Suprapubic skin (tissue), 4 donors: ENCODE data around the gene PCDHB8. TPM values are rescaled to one million over a fixed set of nuclear protein-coding genes. Genes with fewer than 3 reads are reported as not detected.
A peak's percentile ranks its signal among the peaks of the same experiment; 100 is the strongest.
"Not testable (repeated sequence)": the region's sequence is repeated elsewhere in the genome, so short reads cannot be mapped to it uniquely, and the experiment has no call there.

Experiments
- DNase-seq, 2 donors: peaks; one replicate each; pipeline ENCODE4 v3.0.0-alpha.2; 2019; ENCODE audit warnings: low spot score in 2 of 2
- H3K27ac ChIP-seq: fragments of 200-600 bp; sonication (generic); one replicate; pipeline ENCODE4 v1.5.1; 2019
- H3K27me3 ChIP-seq: fragments of 200-600 bp; sonication (generic); one replicate; pipeline ENCODE4 v1.5.1; 2019
- H3K36me3 ChIP-seq: fragments of 200-600 bp; sonication (generic); one replicate; pipeline ENCODE4 v1.5.1; 2019
- H3K4me1 ChIP-seq: fragments of 200-600 bp; sonication (generic); one replicate; pipeline ENCODE4 v1.5.1; 2019
- H3K4me3 ChIP-seq: fragments of 200-600 bp; sonication (generic); one replicate; pipeline ENCODE4 v1.5.1; 2019; ENCODE audit warnings: mild to moderate bottlenecking
- H3K9me3 ChIP-seq: fragments of 200-600 bp; sonication (generic); one replicate; pipeline ENCODE4 v1.5.1; 2019
- EP300 ChIP-seq: sonication (generic); formaldehyde crosslinking; IDR thresholded peaks from one replicate; pipeline ENCODE4 v1.6.1; 2017; ENCODE audit warnings: antibody characterized with exemption
- POLR2A ChIP-seq, 2 donors: fragments of 450-650 bp; IDR thresholded peaks; one replicate each; pipeline ENCODE4 v1.6.1; 2017; ENCODE audit warnings: antibody characterized with exemption in 2 of 2, mild to moderate bottlenecking in 2 of 2, moderate library complexity in 2 of 2
- POLR2AphosphoS5 ChIP-seq, 3 donors: sonication (generic); formaldehyde crosslinking; IDR thresholded peaks; one replicate each; pipeline ENCODE4 v1.6.1; 2017; ENCODE audit warnings: antibody characterized with exemption in 3 of 3
- WGBS: methylation state at CpG from one replicate; pipeline ENCODE4 v1.1.5; 2018; 5-methylcytosine and 5-hydroxymethylcytosine counted together
- total RNA-seq, 4 donors: library from RNA; depleted of rRNA; stranded (reverse); fragments of >200 nt; gene quantifications; one replicate each; pipeline ENCODE4 v1.1.0, GENCODE V29; 2016
- TF ChIP-seq, protein P1 (sequence below), 2 donors: fragments of 200-600 bp in 1 of 2; fragments of 450-650 bp in 1 of 2; sonication (generic) in 1 of 2; IDR thresholded peaks; one replicate each; pipeline ENCODE4 v1.5.1; 2016 to 2019; ENCODE audit warnings: antibody characterized with exemption in 2 of 2, mild to moderate bottlenecking in 1 of 2, moderate library complexity in 1 of 2

PCDHB8 gene
- total RNA-seq, 4 donors from 2014 or later: 0.62 to 0.93 (median 0.68) TPM; not detected in 1

DNA sequence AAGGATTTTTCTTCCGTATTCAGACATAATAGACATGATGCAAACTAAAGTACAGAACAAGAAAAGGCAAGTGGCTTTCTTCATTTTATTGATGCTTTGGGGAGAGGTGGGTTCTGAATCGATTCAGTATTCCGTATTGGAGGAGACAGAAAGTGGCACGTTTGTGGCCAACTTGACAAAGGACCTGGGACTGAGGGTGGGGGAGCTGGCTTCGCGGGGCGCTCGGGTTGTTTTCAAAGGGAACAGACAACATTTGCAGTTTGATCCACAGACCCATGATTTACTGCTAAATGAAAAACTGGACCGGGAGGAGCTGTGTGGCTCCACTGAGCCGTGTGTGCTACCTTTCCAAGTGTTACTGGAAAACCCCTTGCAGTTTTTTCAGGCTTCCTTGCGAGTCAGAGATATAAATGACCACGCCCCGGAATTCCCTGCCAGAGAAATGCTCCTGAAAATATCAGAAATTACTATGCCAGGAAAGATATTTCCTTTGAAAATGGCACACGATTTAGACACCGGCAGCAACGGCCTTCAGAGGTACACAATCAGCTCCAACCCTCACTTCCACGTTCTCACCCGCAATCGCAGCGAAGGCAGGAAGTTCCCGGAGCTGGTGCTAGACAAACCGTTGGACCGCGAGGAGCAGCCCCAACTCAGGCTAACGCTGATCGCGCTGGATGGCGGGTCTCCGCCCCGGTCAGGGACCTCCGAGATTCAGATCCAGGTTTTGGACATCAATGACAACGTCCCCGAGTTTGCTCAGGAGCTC, 27.2 kb upstream of the PCDHB8 start:
- TF ChIP-seq POLR2AphosphoS5 (IDR thresholded peaks at IDR 0.05) (no peak), POLR2A (IDR thresholded peaks at IDR 0.05) (no peak)
- no peak overlapping the region for H3K27ac ChIP-seq
- H3K4me3 ChIP-seq: peak overlapping the region; percentile 28
- WGBS: 44% methylated on average over 33 of the region's 33 CpGs
- H3K9me3 ChIP-seq: peaks cover 9% of the 10 kb centered on the region
- H3K4me1 ChIP-seq: no peaks in the 10 kb centered on the region
- no peak for DNase-seq
- H3K36me3 ChIP-seq: no peaks in the 10 kb centered on the region
- H3K27me3 ChIP-seq: no peaks in the 10 kb centered on the region

DNA sequence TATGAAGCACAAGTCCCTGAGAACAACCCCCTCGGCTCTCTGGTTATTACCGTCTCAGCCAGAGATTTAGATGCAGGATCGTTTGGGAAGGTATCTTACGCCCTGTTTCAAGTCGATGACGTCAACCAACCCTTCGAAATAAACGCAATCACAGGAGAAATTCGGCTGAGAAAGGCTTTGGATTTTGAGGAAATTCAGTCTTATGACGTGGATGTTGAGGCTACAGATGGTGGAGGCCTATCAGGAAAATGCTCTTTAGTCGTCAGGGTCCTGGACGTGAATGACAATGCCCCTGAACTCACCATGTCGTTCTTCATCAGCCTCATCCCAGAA, 26.6 kb upstream of the PCDHB8 start:
- Histone ChIP-seq H3K36me3 (no peaks in the 10 kb centered on the region), H3K4me3 (no peak overlapping the region), H3K27ac (no peak overlapping the region), H3K27me3 (no peaks in the 10 kb centered on the region), H3K4me1 (no peaks in the 10 kb centered on the region), H3K9me3 (peaks cover 14% of the 10 kb centered on the region)
- 49% methylated on average over 13 of the region's 13 CpGs for WGBS
- TF ChIP-seq EP300 (no peak), POLR2AphosphoS5 (IDR thresholded peaks at IDR 0.05) (no peak), POLR2A (IDR thresholded peaks at IDR 0.05) (no peak)
- TF ChIP-seq, protein P1, sequence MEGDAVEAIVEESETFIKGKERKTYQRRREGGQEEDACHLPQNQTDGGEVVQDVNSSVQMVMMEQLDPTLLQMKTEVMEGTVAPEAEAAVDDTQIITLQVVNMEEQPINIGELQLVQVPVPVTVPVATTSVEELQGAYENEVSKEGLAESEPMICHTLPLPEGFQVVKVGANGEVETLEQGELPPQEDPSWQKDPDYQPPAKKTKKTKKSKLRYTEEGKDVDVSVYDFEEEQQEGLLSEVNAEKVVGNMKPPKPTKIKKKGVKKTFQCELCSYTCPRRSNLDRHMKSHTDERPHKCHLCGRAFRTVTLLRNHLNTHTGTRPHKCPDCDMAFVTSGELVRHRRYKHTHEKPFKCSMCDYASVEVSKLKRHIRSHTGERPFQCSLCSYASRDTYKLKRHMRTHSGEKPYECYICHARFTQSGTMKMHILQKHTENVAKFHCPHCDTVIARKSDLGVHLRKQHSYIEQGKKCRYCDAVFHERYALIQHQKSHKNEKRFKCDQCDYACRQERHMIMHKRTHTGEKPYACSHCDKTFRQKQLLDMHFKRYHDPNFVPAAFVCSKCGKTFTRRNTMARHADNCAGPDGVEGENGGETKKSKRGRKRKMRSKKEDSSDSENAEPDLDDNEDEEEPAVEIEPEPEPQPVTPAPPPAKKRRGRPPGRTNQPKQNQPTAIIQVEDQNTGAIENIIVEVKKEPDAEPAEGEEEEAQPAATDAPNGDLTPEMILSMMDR (IDR thresholded peaks at IDR 0.05): no peak
- no peak for DNase-seq

DNA sequence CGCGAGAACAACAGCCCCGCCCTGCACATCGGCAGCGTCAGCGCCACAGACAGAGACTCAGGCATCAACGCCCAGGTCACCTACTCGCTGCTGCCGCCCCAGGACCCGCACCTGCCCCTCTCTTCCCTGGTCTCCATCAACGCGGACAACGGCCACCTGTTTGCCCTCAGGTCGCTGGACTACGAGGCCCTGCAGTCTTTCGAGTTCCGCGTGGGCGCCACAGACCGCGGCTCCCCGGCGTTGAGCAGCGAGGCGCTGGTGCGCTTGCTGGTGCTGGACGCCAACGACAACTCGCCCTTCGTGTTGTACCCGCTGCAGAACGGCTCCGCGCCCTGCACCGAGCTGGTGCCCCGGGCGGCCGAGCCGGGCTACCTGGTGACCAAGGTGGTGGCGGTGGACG, 26.0 kb upstream of the PCDHB8 start:
- not testable (repeated sequence) for DNase-seq, H3K27ac ChIP-seq, H3K36me3 ChIP-seq, H3K4me1 ChIP-seq, H3K27me3 ChIP-seq, H3K4me3 ChIP-seq
- H3K9me3 ChIP-seq: peaks cover 20% of the 10 kb centered on the region
- 34% methylated on average over 15 of the region's 41 CpGs for WGBS

DNA sequence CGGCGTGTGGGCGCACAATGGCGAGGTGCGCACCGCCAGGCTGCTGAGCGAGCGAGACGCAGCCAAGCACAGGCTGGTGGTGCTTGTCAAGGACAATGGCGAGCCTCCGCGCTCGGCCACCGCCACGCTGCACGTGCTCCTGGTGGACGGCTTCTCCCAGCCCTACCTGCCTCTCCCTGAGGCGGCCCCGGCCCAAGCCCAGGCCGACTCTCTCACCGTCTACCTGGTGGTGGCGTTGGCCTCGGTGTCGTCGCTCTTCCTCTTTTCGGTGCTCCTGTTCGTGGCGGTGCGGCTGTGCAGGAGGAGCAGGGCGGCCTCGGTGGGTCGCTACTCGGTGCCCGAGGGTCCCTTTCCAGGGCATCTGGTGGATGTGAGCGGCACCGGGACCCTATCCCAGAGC, 25.5 kb upstream of the PCDHB8 start:
- not testable (repeated sequence) for DNase-seq, H3K36me3 ChIP-seq, H3K4me3 ChIP-seq, H3K4me1 ChIP-seq, H3K27me3 ChIP-seq, H3K27ac ChIP-seq
- peaks cover 20% of the 10 kb centered on the region for H3K9me3 ChIP-seq
- 28% methylated on average over 7 of the region's 36 CpGs for WGBS

DNA sequence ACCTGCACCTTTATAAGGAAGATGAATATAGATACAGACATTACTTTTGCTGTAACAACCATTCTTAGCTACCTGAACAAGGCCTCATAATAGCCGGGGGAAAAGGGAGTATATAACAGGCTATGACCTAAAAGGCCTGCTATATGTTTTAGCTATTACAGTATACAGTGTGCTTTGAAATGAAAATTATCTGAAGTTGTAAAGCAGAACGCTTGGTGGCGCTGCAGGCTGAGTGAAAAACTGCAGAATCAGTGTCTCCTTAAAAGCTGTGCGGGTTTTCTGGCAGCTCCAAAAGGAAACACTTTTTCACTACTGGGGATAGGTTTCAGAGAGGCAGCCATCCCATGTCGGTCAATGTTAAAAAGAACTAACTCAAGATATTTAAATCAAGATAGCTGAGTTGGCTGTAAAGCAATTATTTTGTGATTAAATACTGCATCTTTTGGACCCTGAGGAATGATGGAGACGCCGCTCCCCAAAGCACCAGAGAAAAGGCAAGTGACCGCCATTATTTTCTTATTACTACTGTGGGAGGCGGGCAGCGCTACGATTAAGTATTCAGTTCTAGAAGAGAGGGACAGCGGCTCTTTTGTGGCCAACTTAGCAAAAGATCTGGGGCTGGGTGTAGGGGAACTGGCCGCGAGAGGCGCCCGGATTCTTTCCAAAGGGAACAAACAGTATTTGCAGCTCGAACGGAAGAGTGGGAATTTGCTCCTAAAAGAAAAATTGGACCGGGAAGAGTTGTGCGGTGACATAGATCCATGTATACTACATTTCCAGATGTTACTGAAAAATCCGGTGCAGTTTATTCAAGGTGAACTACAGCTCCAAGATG, 21.8 kb upstream of the PCDHB8 start:
- Histone ChIP-seq H3K4me1 (no peaks in the 10 kb centered on the region), H3K27ac (no peak overlapping the region), H3K4me3 (no peak overlapping the region), H3K27me3 (no peaks in the 10 kb centered on the region), H3K9me3 (peaks cover 26% of the 10 kb centered on the region), H3K36me3 (no peaks in the 10 kb centered on the region)
- TF ChIP-seq POLR2A (IDR thresholded peaks at IDR 0.05): no peak
- TF ChIP-seq, protein P1 (IDR thresholded peaks at IDR 0.05): no peak
- no peak for TF ChIP-seq POLR2AphosphoS5 (IDR thresholded peaks at IDR 0.05)
- TF ChIP-seq EP300: no peak
- WGBS: 39% methylated on average over 21 of the region's 21 CpGs
- DNase-seq: no peak

DNA sequence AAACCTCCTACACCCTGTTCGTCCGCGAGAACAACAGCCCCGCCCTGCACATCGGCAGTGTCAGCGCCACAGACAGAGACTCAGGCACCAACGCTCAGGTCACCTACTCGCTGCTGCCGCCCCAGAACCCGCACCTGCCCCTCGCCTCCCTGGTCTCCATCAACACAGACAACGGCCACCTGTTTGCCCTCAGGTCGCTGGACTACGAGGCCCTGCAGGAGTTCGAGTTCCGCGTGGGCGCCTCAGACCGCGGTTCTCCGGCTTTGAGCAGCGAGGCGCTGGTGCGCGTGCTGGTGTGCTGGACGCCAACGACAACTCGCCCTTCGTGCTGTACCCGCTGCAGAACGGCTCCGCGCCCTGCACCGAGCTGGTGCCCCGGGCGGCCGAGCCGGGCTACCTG, 20.2 kb upstream of the PCDHB8 start:
- not testable (repeated sequence) for H3K4me1 ChIP-seq, H3K36me3 ChIP-seq, H3K27ac ChIP-seq, DNase-seq, H3K27me3 ChIP-seq, H3K4me3 ChIP-seq
- 40% methylated on average over 9 of the region's 38 CpGs for WGBS
- H3K9me3 ChIP-seq: peaks cover 33% of the 10 kb centered on the region

DNA sequence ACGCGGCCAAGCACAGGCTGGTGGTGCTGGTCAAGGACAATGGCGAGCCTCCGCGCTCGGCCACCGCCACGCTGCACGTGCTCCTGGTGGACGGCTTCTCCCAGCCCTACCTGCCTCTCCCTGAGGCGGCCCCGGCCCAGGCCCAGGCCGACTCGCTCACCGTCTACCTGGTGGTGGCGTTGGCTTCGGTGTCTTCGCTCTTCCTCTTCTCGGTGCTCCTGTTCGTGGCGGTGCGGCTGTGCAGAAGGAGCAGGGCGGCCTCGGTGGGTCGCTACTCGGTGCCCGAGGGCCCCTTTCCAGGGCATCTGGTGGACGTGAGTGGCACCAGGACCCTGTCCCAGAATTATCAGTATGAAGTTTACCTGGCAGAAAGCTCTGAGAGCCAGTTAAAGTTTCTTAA, 19.7 kb upstream of the PCDHB8 start:
- DNase-seq, H3K36me3 ChIP-seq, H3K27ac ChIP-seq, H3K27me3 ChIP-seq, H3K4me3 ChIP-seq, H3K4me1 ChIP-seq: not testable (repeated sequence)
- peaks cover 33% of the 10 kb centered on the region for H3K9me3 ChIP-seq
- 45% methylated on average over 19 of the region's 28 CpGs for WGBS
